ENCODE measurements around the gene CST11. TPM values are rescaled to one million over a fixed set of nuclear protein-coding genes. Genes with fewer than 3 reads are reported as not detected.
A peak's percentile ranks its signal among the peaks of the same experiment; 100 is the strongest.

CST11 gene
- total and polyA plus RNA-seq, 10 of the 15 experiments (the other 5 are each of a cell fraction or from before 2014, with no cell fraction given) = 0.33 TPM; not detected in 9

DNA sequence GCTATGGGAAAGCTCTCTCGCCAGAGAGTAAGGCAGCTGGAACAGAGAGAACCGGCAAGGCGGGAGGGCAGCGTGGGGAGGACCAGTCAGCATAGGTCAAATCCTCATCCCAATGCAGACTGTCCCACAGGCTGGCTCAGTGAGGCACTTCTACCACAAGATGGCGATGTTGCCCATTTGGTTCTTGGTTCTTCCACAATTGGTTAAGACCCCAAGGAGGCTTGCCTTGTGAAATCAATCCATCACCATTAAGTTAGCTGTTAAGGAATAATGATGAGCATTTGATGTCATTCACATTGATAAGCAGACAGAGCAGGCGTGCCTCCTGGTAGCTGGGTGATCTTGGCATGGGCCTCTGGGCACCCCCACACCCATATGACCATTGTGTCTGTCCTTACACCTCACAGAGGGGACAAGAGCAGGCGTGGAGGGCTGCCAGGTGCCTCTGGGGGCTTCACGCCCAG, 10.8 kb downstream of the CST11 start (continued):
- TF ChIP-seq BHLHE40 (IDR thresholded peaks at IDR 0.05; ENCODE audit: borderline replicate concordance in 1 of 2, low read depth in 2 of 2, low read length in 1 of 2) (0 out of 4 replicates have a peak, but pooled peaks of 1 of the 2 experiments have one; percentile 8), STAT3 (IDR thresholded peaks at IDR 0.05; ENCODE audit: low read depth, low read length) (no peak)
- TF ChIP-seq, protein P1, sequence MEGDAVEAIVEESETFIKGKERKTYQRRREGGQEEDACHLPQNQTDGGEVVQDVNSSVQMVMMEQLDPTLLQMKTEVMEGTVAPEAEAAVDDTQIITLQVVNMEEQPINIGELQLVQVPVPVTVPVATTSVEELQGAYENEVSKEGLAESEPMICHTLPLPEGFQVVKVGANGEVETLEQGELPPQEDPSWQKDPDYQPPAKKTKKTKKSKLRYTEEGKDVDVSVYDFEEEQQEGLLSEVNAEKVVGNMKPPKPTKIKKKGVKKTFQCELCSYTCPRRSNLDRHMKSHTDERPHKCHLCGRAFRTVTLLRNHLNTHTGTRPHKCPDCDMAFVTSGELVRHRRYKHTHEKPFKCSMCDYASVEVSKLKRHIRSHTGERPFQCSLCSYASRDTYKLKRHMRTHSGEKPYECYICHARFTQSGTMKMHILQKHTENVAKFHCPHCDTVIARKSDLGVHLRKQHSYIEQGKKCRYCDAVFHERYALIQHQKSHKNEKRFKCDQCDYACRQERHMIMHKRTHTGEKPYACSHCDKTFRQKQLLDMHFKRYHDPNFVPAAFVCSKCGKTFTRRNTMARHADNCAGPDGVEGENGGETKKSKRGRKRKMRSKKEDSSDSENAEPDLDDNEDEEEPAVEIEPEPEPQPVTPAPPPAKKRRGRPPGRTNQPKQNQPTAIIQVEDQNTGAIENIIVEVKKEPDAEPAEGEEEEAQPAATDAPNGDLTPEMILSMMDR (IDR thresholded peaks at IDR 0.05 in 2 of 3, conservative IDR thresholded peaks at IDR 0.05 in 1 of 3; ENCODE audit: control insufficient read depth in 2 of 3, extremely low read depth in 1 of 3, insufficient read depth in 1 of 3, low read depth in 3 of 3, low read length in 3 of 3) = peak; percentile 86 to 89 (median 88)

DNA sequence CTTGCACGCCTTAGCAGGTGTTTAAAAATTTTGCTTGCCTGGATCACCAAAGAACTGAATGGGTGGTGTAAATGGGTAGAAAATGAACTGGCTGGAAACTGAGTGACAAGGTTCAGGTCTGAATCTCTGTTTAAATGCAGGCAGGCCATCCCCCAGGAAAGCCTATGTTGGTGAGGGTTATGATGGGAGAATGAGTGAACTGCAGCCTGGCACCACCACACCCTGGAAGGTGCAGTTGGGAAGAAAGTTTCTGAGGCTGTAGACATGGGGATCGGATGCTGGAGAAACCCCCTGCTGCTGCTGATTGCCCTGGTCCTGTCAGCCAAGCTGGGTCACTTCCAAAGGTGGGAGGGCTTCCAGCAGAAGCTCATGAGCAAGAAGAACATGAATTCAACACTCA, 12.7 kb downstream of the CST11 start:
- no peak overlapping the region for H2AFZ ChIP-seq (ENCODE audit: control insufficient read depth, low read depth, low read length)
- ChIA-PET POLR2A (no interaction called here), CTCF (interaction anchor here (1.0 to 4.1 kb wide), 4 partner anchors 9 to 167 kb away, joined by 3 to 21 read pairs (median 4); no protein-coding TSS in a partner anchor), SMC1A (ENCODE audit: uncharacterized antibody, unreplicated experiment) (no interaction called here), RAD21 (ENCODE audit: unreplicated experiment) (no interaction called here)
- H3K27me3 ChIP-seq (replicated peaks in 1 of 2; ENCODE audit: control insufficient read depth in 2 of 2, insufficient read depth in 2 of 2, low read length in 1 of 2) = no peaks in the 10 kb centered on the region; a peak in 1 of 4 replicates
- BruUV-seq (replicated peaks) = no TSS peak
- H3K27ac ChIP-seq (ENCODE audit: control insufficient read depth, insufficient read depth) = no peak overlapping the region
- WGBS (ENCODE audit: insufficient coverage, insufficient replicate concordance, low lambda C conversion rate, missing lambda C conversion rate) = 42% methylated on average over 2 of the region's 2 CpGs
- in situ Hi-C loops (cut with MboI) (no loop called here), intact Hi-C loops (cut with micrococcal nuclease; ENCODE audit: unreplicated experiment) (loop anchor here (5.0 kb wide), 1 partner anchor 227 kb away; no protein-coding TSS in a partner anchor)
- H4K20me1 ChIP-seq (ENCODE audit: control insufficient read depth, insufficient read depth) = no peaks in the 10 kb centered on the region
- H3K79me2 ChIP-seq (ENCODE audit: control insufficient read depth, insufficient read depth, low read length) = no peaks in the 10 kb centered on the region
- H3K4me3 ChIP-seq = no peak overlapping the region
- FAIRE-seq = no peak
- H3K36me3 ChIP-seq (ENCODE audit: control insufficient read depth in 2 of 2, insufficient read depth in 2 of 2, low read length in 1 of 2) = no peaks in the 10 kb centered on the region
- H3K4me1 ChIP-seq (ENCODE audit: control insufficient read depth, insufficient read depth, low read length) = peaks cover 3% of the 10 kb centered on the region; the same call in 1 of the 2 replicates
- no peak for DNase-seq (ENCODE audit: low read depth, low spot score)
- no peak for ATAC-seq
- H3K4me2 ChIP-seq (ENCODE audit: control insufficient read depth, insufficient read depth) = no peak overlapping the region
- H3K9me3 ChIP-seq (replicated peaks; ENCODE audit: control insufficient read depth, insufficient read depth, low read length) = no peaks in the 10 kb centered on the region
- H3K9ac ChIP-seq (ENCODE audit: control insufficient read depth, insufficient read depth, low read length) = no peak overlapping the region
- TF ChIP-seq ZSCAN29 (IDR thresholded peaks at IDR 0.05) = no peak
- no peak for TF ChIP-seq EZH2 (IDR thresholded peaks at IDR 0.05; ENCODE audit: borderline replicate concordance, control insufficient read depth, low read depth, low read length)
- no peak for TF ChIP-seq MYC (IDR thresholded peaks at IDR 0.05; ENCODE audit: insufficient read depth, insufficient read length, insufficient replicate concordance, low read length, severe bottlenecking)
- TF ChIP-seq MXI1 (IDR thresholded peaks at IDR 0.05; ENCODE audit: low read depth, low read length) = no peak
- TF ChIP-seq BRCA1 (IDR thresholded peaks at IDR 0.05; ENCODE audit: low read depth, low read length) = no peak
- TF ChIP-seq, protein P2, sequence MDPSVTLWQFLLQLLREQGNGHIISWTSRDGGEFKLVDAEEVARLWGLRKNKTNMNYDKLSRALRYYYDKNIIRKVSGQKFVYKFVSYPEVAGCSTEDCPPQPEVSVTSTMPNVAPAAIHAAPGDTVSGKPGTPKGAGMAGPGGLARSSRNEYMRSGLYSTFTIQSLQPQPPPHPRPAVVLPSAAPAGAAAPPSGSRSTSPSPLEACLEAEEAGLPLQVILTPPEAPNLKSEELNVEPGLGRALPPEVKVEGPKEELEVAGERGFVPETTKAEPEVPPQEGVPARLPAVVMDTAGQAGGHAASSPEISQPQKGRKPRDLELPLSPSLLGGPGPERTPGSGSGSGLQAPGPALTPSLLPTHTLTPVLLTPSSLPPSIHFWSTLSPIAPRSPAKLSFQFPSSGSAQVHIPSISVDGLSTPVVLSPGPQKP (IDR thresholded peaks at IDR 0.05; ENCODE audit: low read depth, low read length) = no peak
- TF ChIP-seq, protein P3, sequence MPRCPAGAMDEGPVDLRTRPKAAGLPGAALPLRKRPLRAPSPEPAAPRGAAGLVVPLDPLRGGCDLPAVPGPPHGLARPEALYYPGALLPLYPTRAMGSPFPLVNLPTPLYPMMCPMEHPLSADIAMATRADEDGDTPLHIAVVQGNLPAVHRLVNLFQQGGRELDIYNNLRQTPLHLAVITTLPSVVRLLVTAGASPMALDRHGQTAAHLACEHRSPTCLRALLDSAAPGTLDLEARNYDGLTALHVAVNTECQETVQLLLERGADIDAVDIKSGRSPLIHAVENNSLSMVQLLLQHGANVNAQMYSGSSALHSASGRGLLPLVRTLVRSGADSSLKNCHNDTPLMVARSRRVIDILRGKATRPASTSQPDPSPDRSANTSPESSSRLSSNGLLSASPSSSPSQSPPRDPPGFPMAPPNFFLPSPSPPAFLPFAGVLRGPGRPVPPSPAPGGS (IDR thresholded peaks at IDR 0.05; ENCODE audit: borderline replicate concordance, insufficient read depth, low read depth, low read length, poor library complexity, severe bottlenecking) = no peak
- TF ChIP-seq LARP7 (IDR thresholded peaks at IDR 0.05) = no peak
- no peak for TF ChIP-seq FOXM1 (IDR thresholded peaks at IDR 0.05; ENCODE audit: low read depth, low read length)
- no peak for TF ChIP-seq NBN (IDR thresholded peaks at IDR 0.05)
- no peak for TF ChIP-seq SP1 (IDR thresholded peaks at IDR 0.05; ENCODE audit: low read depth, low read length)
- TF ChIP-seq TAF1 (IDR thresholded peaks at IDR 0.05; ENCODE audit: borderline replicate concordance, low read depth, low read length) = no peak
- TF ChIP-seq, protein P4, sequence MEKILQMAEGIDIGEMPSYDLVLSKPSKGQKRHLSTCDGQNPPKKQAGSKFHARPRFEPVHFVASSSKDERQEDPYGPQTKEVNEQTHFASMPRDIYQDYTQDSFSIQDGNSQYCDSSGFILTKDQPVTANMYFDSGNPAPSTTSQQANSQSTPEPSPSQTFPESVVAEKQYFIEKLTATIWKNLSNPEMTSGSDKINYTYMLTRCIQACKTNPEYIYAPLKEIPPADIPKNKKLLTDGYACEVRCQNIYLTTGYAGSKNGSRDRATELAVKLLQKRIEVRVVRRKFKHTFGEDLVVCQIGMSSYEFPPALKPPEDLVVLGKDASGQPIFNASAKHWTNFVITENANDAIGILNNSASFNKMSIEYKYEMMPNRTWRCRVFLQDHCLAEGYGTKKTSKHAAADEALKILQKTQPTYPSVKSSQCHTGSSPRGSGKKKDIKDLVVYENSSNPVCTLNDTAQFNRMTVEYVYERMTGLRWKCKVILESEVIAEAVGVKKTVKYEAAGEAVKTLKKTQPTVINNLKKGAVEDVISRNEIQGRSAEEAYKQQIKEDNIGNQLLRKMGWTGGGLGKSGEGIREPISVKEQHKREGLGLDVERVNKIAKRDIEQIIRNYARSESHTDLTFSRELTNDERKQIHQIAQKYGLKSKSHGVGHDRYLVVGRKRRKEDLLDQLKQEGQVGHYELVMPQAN (conservative IDR thresholded peaks at IDR 0.05) = no peak
- TF ChIP-seq ZNF217 (IDR thresholded peaks at IDR 0.05) = no peak
